GM12872 (cell line): ENCODE data around the gene UBE2R2.

Experiments used
- TF ChIP-seq, protein P1 (sequence below): IDR thresholded peaks from 3 replicates; pipeline ENCODE4 v1.5.1; 2011; ENCODE audit warnings: low read depth, mild to moderate bottlenecking, low read length, moderate library complexity; ENCODE audit not compliant: insufficient read depth

The UBE2R2 gene

DNA sequence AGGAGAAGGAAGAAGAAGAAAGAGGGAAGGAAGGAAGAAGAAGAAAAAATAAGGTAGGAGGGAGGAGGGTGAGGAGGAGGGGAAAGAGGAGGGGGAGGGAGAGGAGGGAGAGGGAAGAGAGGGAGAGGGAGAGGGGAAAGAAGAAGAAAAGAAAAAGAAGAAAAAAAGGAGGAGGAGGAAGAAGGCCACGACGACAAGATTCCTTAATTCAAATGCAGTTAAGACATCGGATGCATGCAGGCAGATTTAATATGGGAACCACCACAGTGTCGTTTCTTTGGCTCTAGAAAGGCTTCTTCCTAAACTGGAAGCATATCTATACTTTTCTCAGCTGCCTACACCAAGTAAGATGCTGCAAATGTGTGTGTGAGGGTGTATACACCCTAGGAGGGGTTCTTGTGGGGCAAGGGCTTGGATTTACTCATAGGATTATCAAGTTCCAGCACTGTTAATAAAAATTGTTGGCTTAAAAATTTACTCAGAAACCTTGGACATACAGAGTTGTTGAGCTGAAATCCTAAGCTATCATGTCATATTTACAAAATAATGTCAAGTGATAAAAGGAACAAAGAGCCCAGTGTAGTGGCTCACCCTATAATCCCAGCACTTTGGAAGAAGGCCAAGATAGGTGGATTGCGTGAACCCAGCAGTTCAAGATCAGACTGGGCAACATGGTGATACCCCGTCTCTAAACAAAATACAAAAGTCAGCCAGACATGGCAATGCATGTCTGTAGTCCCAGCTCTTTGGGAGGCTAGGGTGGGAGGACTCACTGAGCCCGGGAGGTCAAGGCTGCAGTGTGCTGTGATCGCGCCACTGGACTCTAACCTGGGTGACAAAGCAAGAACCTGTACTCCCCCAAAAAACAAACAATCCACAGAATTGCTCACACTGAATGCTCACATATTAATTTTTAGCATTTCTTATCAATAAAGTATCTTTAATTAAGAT lies 123.2 kb downstream of the UBE2R2 start:
- TF ChIP-seq, protein P1, sequence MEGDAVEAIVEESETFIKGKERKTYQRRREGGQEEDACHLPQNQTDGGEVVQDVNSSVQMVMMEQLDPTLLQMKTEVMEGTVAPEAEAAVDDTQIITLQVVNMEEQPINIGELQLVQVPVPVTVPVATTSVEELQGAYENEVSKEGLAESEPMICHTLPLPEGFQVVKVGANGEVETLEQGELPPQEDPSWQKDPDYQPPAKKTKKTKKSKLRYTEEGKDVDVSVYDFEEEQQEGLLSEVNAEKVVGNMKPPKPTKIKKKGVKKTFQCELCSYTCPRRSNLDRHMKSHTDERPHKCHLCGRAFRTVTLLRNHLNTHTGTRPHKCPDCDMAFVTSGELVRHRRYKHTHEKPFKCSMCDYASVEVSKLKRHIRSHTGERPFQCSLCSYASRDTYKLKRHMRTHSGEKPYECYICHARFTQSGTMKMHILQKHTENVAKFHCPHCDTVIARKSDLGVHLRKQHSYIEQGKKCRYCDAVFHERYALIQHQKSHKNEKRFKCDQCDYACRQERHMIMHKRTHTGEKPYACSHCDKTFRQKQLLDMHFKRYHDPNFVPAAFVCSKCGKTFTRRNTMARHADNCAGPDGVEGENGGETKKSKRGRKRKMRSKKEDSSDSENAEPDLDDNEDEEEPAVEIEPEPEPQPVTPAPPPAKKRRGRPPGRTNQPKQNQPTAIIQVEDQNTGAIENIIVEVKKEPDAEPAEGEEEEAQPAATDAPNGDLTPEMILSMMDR: no peak

DNA sequence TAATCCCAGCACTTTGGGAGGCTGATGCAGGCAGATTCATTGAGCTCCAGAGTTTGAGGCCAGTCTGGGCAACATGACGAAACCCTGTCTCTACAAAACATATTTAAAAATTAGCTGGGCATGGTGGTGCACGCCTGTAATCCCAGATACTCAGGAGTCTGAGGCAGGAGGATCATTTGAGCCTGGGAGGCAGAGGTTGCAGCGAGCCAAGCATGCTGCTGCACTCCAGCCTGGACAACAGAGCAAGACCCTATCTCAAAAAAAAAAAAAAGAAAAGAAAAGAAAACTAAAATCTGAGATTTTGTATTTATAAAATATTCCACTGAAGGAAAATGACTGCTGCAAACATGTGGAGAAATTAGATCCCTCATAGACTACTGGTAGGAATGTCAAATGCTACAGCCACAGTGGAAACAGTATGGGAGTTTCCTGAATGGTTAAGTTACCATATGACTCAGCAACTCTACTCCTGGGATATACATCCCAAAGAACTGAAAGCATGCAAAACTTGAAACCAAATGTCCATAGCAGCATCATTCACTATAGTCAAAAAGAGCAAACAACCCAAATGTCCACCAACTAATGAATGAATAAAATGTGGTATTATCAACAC lies 125.6 kb downstream of the UBE2R2 start:
- TF ChIP-seq, protein P1: no peak

DNA sequence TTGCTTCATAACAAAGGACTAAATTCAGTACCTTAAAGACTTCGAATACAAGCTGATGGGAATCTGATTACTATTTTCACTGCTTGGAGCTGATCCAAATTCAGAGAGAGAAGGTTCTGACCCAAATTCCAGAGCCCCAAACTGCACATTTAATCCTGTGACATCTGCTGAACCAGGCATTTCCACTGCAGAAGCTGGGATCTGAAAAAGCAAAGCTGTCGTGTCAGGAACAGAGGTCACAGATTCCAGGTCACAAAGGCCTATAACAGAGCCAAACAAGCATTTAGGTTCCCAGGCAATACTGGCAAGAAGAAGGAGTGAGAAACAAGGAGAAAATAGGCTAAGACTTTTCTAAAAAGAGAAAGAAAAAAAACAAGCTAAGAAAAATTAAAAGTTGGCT lies 126.4 kb downstream of the UBE2R2 start:
- TF ChIP-seq, protein P1: no peak

DNA sequence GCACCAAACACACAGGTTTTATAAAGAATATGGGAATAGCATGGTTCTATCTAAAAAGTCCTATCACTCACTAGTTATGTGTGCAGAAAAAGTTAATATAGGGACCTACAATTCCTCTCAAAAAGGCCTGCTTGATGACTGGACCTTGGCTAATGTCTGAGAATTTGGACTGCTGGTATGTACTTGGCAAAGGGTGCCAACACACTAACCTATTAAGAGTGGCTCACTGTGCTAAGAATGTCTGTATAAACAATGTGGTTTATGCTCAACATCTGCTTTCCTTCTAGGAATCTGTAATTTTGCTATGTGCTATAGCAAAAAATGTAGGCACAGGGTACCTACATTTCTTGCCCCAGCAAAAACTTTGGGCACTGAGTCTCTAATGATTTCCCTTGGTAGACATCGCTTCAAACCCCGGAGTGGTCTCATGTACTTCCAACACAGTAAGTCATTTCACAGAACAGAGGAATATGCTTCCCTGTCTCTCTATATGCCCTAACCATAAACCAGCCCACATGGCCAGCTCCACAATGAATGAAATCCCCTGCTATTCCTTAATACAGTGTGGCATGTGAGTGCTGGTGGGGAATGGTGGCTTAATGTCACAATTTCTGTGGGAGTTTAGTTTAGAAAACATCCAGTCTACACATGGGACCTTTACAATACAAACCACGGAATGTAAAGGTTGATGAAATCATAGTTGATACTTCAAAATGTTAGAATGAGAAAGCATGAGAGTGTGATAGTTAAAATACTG lies 130.0 kb downstream of the UBE2R2 start:
- TF ChIP-seq, protein P1: no peak

DNA sequence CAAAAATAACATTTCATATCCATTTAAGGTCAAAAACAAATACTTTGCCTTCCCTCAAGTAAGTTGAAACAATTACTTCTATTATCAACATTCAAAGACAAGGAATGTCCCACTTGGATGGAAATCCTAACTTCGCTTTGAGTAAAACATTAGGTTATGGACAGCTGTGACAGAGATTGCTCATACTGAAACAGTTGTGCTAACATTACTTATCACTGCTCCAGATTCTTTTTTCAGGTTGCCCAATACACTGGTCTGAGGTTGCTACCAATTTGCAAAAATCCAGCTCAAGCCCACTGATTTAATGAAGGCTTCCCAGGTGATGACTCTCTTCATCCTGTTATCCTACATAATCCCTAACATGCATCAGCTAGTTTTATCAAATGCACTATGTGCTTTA lies 133.4 kb downstream of the UBE2R2 start:
- TF ChIP-seq, protein P1: no peak

DNA sequence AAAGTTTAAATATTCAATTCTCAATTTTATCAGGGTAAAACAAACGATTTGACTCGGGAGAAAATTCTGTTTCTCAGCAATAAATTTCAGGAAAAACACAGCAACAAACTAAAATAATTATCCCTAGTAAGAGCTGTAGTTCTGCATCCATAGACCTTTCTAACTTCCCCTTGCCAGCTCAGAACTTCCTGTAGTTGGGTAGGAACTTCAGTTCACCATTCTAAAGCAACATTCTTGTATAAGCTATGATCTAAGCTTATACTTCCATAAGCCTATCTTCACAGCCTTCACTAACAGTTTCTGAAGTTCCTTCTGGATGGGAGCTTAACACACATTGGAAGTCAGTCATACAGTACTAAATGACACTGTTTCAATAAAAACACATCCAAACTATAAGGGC lies 135.1 kb downstream of the UBE2R2 start:
- TF ChIP-seq, protein P1: no peak

DNA sequence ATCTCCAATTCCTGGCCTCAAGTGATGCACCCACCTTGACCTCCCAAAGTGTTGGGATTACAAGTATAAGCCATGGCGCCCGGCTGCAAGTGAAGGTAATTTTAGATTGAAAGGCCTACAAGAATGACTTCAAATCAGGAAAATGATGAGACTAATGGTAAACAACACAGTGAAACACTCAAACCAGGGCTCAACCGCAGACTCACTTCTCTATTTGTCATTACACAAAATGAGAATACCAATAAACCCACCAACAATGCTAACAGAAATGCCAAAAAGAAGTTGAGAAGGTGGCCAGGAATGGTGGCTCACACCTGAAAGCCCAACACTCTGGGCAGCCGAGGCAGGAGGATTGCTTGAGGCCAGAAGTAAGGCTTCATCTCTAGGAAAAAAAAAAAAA lies 139.6 kb downstream of the UBE2R2 start:
- TF ChIP-seq, protein P1: no peak
